ENCODE measurements around the gene ARSB. TPM values are rescaled to one million over a fixed set of nuclear protein-coding genes. Genes with fewer than 3 reads are reported as not detected.

The ARSB gene
- total RNA-seq, 1 donor: 26.3 TPM

DNA sequence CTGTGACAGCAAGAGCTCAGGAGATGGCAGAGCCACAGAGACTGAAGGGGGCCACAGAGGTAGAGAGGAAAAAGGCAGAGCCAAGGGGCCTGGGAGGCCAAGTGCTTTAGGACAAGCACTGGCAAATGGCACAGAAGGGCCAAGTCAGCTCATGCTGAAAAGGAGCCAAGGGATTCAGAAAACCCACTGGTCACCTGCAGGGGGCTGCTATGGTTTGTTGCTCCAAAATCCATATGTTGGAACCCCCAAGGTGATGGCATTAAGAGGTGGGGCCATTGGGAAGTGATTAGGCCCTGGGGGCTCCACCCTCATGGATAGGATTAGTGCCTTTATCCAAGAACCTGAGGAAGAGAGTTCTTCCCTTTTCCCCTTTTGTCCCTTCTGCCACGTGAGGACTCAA is 165.4 kb downstream of the ARSB start:
- TF ChIP-seq, protein P1, sequence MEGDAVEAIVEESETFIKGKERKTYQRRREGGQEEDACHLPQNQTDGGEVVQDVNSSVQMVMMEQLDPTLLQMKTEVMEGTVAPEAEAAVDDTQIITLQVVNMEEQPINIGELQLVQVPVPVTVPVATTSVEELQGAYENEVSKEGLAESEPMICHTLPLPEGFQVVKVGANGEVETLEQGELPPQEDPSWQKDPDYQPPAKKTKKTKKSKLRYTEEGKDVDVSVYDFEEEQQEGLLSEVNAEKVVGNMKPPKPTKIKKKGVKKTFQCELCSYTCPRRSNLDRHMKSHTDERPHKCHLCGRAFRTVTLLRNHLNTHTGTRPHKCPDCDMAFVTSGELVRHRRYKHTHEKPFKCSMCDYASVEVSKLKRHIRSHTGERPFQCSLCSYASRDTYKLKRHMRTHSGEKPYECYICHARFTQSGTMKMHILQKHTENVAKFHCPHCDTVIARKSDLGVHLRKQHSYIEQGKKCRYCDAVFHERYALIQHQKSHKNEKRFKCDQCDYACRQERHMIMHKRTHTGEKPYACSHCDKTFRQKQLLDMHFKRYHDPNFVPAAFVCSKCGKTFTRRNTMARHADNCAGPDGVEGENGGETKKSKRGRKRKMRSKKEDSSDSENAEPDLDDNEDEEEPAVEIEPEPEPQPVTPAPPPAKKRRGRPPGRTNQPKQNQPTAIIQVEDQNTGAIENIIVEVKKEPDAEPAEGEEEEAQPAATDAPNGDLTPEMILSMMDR (IDR thresholded peaks at IDR 0.05; ENCODE audit: insufficient read depth, low read depth, low read length): no peak
- no peak for DNase-seq (ENCODE audit: low read depth)
- no peak overlapping the region for H3K4me3 ChIP-seq (ENCODE audit: low read depth, low read length)

DNA sequence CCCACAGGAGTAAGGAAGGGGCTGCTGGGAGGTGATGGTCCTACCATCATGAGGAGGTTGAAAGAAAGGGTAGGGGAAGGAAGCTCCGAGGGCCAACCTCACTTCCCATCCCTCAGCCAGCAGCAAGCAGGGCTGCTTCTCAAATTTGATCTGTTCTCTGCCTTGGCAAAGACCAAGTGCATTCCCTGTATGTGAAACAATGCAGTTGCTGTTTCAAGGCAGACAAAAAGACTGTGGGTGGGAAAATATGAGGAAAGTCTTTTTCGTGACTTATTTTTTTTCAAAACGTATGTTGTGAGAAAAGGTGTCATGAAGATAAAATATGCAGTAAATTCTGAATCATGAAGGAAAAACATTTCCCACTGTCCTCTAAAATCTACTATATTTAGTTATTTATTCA is 165.9 kb downstream of the ARSB start:
- TF ChIP-seq, protein P1 (IDR thresholded peaks at IDR 0.05; ENCODE audit: insufficient read depth, low read depth, low read length): no peak

DNA sequence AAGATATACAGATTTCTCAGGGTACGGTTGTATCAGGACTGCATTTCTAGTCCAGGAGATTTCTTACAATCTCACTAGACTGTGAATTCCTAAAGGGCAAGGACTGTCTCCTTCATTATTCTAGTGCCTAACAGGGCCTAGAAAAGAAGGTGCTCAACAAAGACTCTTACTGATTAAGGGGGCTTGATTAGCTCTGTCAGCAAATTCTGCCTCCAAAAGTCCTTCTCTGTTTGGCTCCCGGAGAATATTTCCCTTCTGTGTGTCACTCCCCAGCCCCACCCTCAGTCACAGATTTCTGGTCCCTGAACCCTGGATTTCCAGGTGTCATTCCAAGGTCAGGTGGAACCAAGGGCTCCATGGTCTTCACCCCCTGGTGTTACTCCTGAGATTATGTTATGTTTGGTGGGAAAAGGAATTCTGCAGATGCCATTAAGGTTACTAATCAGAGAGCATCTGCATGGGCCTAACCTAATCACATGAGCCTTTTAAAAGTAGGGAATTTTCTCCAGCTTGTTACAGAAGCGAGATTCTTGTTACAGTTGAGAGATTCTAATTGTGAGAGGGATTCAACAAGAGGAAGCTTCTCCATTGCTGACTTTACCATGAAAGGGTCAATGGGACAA is 168.9 kb downstream of the ARSB start:
- TF ChIP-seq, protein P1 (IDR thresholded peaks at IDR 0.05; ENCODE audit: insufficient read depth, low read depth, low read length): no peak
- no peak for DNase-seq (ENCODE audit: low read depth)
- no peak overlapping the region for H3K4me3 ChIP-seq (ENCODE audit: low read depth, low read length)

More for the DNA sequence above, 165.9 kb downstream of the ARSB start:
- no peak overlapping the region for H3K4me3 ChIP-seq (ENCODE audit: low read depth, low read length)
- no peak for DNase-seq (ENCODE audit: low read depth)

DNA sequence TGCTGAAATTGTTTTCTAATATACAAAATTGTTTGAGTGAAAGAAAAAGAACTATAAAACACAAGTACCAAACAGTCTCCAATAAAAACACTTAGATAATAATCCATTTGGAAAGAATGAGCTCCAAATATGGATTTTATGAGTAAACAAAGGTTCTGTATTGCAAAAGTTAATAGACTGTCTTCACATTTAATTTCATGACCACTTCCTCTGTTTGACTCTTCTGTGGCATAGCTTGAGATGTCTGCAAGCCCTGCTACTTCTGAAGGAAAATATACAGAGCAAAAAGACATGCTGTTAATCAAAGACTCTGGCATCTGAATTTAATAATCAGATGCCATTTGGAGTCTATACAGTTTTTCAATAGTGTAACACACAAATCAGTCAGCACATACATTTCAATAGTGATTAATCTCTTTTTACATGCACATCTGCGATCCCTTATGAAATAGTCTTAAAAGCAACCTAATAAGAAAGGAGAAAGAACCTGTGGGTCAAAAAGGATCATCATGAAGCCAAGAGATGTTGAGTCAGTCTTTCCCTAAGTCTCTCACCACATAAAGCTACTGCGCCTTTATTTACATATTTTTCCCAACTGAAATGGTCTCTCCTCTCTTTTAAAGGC is 171.1 kb downstream of the ARSB start:
- DNase-seq (ENCODE audit: low read depth): peak; percentile 81
- TF ChIP-seq, protein P1 (IDR thresholded peaks at IDR 0.05; ENCODE audit: insufficient read depth, low read depth, low read length): no peak
- no peak overlapping the region for H3K4me3 ChIP-seq (ENCODE audit: low read depth, low read length)

DNA sequence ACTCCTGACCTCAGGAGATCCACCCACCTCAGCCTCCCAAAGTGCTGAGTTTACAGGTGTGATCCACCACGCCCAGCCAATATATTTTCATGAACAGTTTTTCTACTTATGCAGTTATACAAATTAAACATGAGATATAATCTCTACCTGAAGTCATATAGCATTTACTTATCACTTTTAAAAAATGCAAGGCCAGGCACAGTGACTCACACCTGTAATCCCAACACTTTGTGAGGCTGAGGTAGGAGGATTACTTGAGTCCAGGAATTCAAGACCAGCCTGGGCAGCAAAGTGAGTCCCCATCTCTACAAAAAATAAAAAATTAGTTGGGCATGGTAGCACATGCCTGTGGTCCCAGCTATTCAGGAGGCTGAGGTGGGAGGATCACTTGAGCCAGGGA is 171.8 kb downstream of the ARSB start:
- H3K4me3 ChIP-seq (ENCODE audit: low read depth, low read length): no peak overlapping the region
- TF ChIP-seq, protein P1 (IDR thresholded peaks at IDR 0.05; ENCODE audit: insufficient read depth, low read depth, low read length): no peak
- no peak for DNase-seq (ENCODE audit: low read depth)

DNA sequence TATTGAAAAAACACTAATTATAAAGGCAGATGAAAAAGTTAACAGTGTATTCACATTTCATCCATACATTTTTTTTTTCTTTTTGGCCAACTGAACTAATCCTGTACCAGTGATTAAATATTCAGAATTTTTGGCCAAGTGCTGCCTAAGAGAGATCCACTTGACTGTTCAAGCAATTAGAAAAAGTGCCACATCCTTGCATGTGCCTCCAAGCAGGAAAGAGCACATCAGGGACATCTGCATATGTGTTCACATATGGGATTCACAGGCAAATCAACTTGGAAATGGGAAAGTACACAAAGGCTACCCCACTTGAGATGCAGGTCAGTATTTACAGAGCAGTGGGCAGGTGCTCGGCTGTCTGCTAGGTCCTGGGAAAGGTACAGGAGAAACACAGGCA is 173.2 kb downstream of the ARSB start:
- TF ChIP-seq, protein P1 (IDR thresholded peaks at IDR 0.05; ENCODE audit: insufficient read depth, low read depth, low read length): no peak
- no peak for DNase-seq (ENCODE audit: low read depth)
- no peak overlapping the region for H3K4me3 ChIP-seq (ENCODE audit: low read depth, low read length)

Measured in fibroblast of villous mesenchyme (primary cell).